Neural cell (in vitro differentiated cells): ENCODE data around the gene NDUFA6.

Source experiments
- EZH2 ChIP-seq: fragments of 200-600, 300-800 bp; shearing (Covaris generic), sonication (generic); IDR thresholded peaks from 2 replicates; pipeline ENCODE4 v1.6.1; 2014; ENCODE audit warnings: antibody characterized with exemption, low read length, borderline replicate concordance, mild to moderate bottlenecking; ENCODE audit not compliant: insufficient read depth, poor library complexity, severe bottlenecking
- MXI1 ChIP-seq: fragments of 450-650 bp; conservative IDR thresholded peaks from 2 replicates; pipeline ENCODE4 v1.6.1; 2014; ENCODE audit warnings: antibody characterized with exemption, mild to moderate bottlenecking; ENCODE audit not compliant: poor library complexity, severe bottlenecking
- POLR2AphosphoS5 ChIP-seq: IDR thresholded peaks from 2 replicates; pipeline ENCODE4 v1.6.1; 2012
- RAD21 ChIP-seq: fragments of 450-650 bp; conservative IDR thresholded peaks from 2 replicates; pipeline ENCODE4 v1.6.1; 2014; ENCODE audit warnings: antibody characterized with exemption, mild to moderate bottlenecking, moderate library complexity
- SMC3 ChIP-seq: fragments of 450-650 bp; conservative IDR thresholded peaks from 2 replicates; pipeline ENCODE4 v1.6.1; 2014; ENCODE audit warnings: antibody characterized with exemption, mild to moderate bottlenecking, moderate library complexity; ENCODE audit not compliant: poor library complexity
- TF ChIP-seq, protein P1 (sequence below): fragments of 450-650 bp; IDR thresholded peaks from 2 replicates; pipeline ENCODE4 v1.5.1; 2014; ENCODE audit warnings: antibody characterized with exemption, mild to moderate bottlenecking, moderate library complexity; ENCODE audit not compliant: poor library complexity, severe bottlenecking
- TF ChIP-seq, protein P2 (sequence below): IDR thresholded peaks from 2 replicates; pipeline ENCODE4 v1.6.1; 2012; ENCODE audit warnings: borderline replicate concordance

DNA sequence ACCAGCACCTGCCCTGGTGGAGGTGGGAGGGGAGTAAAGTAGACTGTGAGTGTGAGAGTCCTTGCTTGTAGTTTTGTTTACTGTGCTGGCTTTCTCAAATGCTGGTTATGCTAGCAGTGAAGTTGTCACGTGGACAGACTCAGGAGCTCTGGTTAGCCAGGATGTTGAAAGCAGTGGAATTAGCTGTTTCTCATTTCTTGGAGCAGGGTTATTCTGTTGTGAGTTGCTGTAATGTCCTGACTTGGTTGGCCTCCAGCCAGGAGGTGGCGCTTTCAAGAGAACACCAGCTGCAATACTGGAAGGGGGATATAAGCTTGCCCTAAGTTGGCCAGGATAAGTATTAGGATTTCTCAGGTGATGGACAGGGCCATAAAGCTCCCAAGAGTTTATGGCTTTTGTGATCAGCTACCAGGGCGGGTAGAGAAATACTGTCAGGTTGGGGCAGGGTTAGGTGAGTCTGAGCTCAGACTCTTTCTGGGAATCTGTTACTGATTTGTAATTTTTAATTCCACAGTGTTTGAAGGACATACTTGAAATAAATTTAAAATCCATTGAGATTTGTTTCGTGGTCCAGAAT lies 26.4 kb upstream of the NDUFA6 start:
- TF ChIP-seq SMC3, result peak; percentile 22
- TF ChIP-seq, protein P1, sequence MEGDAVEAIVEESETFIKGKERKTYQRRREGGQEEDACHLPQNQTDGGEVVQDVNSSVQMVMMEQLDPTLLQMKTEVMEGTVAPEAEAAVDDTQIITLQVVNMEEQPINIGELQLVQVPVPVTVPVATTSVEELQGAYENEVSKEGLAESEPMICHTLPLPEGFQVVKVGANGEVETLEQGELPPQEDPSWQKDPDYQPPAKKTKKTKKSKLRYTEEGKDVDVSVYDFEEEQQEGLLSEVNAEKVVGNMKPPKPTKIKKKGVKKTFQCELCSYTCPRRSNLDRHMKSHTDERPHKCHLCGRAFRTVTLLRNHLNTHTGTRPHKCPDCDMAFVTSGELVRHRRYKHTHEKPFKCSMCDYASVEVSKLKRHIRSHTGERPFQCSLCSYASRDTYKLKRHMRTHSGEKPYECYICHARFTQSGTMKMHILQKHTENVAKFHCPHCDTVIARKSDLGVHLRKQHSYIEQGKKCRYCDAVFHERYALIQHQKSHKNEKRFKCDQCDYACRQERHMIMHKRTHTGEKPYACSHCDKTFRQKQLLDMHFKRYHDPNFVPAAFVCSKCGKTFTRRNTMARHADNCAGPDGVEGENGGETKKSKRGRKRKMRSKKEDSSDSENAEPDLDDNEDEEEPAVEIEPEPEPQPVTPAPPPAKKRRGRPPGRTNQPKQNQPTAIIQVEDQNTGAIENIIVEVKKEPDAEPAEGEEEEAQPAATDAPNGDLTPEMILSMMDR, result no peak
- no peak for TF ChIP-seq POLR2AphosphoS5
- TF ChIP-seq, protein P2, sequence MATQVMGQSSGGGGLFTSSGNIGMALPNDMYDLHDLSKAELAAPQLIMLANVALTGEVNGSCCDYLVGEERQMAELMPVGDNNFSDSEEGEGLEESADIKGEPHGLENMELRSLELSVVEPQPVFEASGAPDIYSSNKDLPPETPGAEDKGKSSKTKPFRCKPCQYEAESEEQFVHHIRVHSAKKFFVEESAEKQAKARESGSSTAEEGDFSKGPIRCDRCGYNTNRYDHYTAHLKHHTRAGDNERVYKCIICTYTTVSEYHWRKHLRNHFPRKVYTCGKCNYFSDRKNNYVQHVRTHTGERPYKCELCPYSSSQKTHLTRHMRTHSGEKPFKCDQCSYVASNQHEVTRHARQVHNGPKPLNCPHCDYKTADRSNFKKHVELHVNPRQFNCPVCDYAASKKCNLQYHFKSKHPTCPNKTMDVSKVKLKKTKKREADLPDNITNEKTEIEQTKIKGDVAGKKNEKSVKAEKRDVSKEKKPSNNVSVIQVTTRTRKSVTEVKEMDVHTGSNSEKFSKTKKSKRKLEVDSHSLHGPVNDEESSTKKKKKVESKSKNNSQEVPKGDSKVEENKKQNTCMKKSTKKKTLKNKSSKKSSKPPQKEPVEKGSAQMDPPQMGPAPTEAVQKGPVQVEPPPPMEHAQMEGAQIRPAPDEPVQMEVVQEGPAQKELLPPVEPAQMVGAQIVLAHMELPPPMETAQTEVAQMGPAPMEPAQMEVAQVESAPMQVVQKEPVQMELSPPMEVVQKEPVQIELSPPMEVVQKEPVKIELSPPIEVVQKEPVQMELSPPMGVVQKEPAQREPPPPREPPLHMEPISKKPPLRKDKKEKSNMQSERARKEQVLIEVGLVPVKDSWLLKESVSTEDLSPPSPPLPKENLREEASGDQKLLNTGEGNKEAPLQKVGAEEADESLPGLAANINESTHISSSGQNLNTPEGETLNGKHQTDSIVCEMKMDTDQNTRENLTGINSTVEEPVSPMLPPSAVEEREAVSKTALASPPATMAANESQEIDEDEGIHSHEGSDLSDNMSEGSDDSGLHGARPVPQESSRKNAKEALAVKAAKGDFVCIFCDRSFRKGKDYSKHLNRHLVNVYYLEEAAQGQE, result no peak
- TF ChIP-seq MXI1, result no peak
- TF ChIP-seq EZH2, result no peak
- no peak for TF ChIP-seq RAD21
